Endothelial cell of umbilical vein (primary cell): Measurements from ENCODE around the gene ENAH. TPM values are rescaled to one million over a fixed set of nuclear protein-coding genes. Genes with fewer than 3 reads are reported as not detected.

ENCODE experiments used
- BruUV-seq: library from RNA; stranded (reverse); fragments of 400-500 nt; replicated peaks from 2 replicates; lab custom pipeline; 2021; lab: Mats Ljungman, UMichigan
- CTCF ChIA-PET: fragments of 300-600, 350-600 bp; sonication (Branson Sonifier 250); formaldehyde crosslinking; loops from one replicate; lab custom pipeline; 2021; ENCODE audit warnings: antibody characterized with exemption, inconsistent platforms; lab: Charles Lee
- POLR2A ChIA-PET: fragments of 300-600, 350-600 bp; sonication (Branson Sonifier 250); formaldehyde crosslinking; loops from one replicate; lab custom pipeline; 2021; ENCODE audit warnings: antibody characterized with exemption, inconsistent platforms; lab: Charles Lee
- DNase-seq: peaks from one replicate; pipeline ENCODE4 v3.0.0-alpha.2; 2011; ENCODE audit warnings: low read depth, low spot score
- FAIRE-seq: peaks from 2 replicates; lab custom pipeline; 2011; peaks lifted over from hg19 to GRCh38; lab: Jason Lieb, UNC
- H2AFZ ChIP-seq: 2 replicates; pipeline ENCODE4 v1.6.0; 2012; ENCODE audit warnings: low read depth, low read length, control low read depth, inconsistent platforms
- H3K27ac ChIP-seq: 2 replicates; pipeline ENCODE4 v1.5.1; 2011; ENCODE audit warnings: low read depth, mild to moderate bottlenecking, control low read depth, low read length, moderate library complexity; ENCODE audit not compliant: insufficient read depth
- H3K27me3 ChIP-seq, 2 experiments: 2 replicates each; pipeline versions ENCODE4 v1.6.0 to v1.6.1; 2011; ENCODE audit warnings: low read length in 2 of 2, mixed read lengths in 1 of 2; ENCODE audit not compliant: control insufficient read depth in 2 of 2, insufficient read depth in 2 of 2
- H3K36me3 ChIP-seq, 2 experiments: 2 replicates in 1 of 2; 3 replicates in 1 of 2; pipeline ENCODE4 v1.5.1; 2011; ENCODE audit warnings: low read length in 2 of 2, mild to moderate bottlenecking in 1 of 2, moderate library complexity in 1 of 2; ENCODE audit not compliant: control insufficient read depth in 2 of 2, insufficient read depth in 2 of 2; ENCODE audit errors: extremely low read depth in 1 of 2
- H3K4me1 ChIP-seq: 3 replicates; pipeline ENCODE4 v1.5.1; 2011; ENCODE audit warnings: mild to moderate bottlenecking, low read length; ENCODE audit not compliant: control insufficient read depth, insufficient read depth; ENCODE audit errors: extremely low read depth
- H3K4me2 ChIP-seq: 2 replicates; pipeline ENCODE4 v1.6.1; 2011; ENCODE audit warnings: low read length, control low read depth, mixed read lengths; ENCODE audit not compliant: insufficient read depth
- H3K4me3 ChIP-seq, 3 experiments: fragments of 200-600 bp in 1 of 3; sonication (generic), shearing (Covaris generic) in 1 of 3; replicated peaks in 1 of 3; 2 replicates each; pipeline ENCODE4 v1.5.1; 2011 to 2016; ENCODE audit warnings: control low read depth in 3 of 3, low read length in 3 of 3, mild to moderate bottlenecking in 2 of 3, inconsistent platforms in 1 of 3, low read depth in 1 of 3, moderate library complexity in 1 of 3; ENCODE audit not compliant: insufficient read depth in 1 of 3
- H3K79me2 ChIP-seq: 2 replicates; pipeline ENCODE4 v1.6.0; 2012; ENCODE audit warnings: low read length, inconsistent platforms; ENCODE audit not compliant: control insufficient read depth, insufficient read depth
- H3K9ac ChIP-seq: replicated peaks from 2 replicates; pipeline ENCODE3; 2011; ENCODE audit warnings: low read length, control low read depth; ENCODE audit not compliant: insufficient read depth; ENCODE audit errors: extremely low read depth
- H3K9me1 ChIP-seq: replicated peaks from 3 replicates; pipeline ENCODE4 v1.6.0; 2011; ENCODE audit warnings: mild to moderate bottlenecking, low read length; ENCODE audit not compliant: control insufficient read depth, insufficient read depth; ENCODE audit errors: extremely low read depth
- H3K9me3 ChIP-seq: replicated peaks from 2 replicates; pipeline ENCODE4 v1.5.1; 2012; ENCODE audit warnings: low read length, inconsistent platforms; ENCODE audit not compliant: control insufficient read depth, insufficient read depth
- H4K20me1 ChIP-seq: replicated peaks from 2 replicates; pipeline ENCODE3; 2011; ENCODE audit warnings: mild to moderate bottlenecking, low read length; ENCODE audit not compliant: control insufficient read depth, insufficient read depth; ENCODE audit errors: extremely low read depth
- CTCF ChIP-seq, 2 donors: IDR thresholded peaks; 1 replicate in 1 of 2; 2 replicates in 1 of 2; pipeline ENCODE4 v1.5.1; 2011; ENCODE audit warnings: low read length in 2 of 2, mild to moderate bottlenecking in 2 of 2, moderate library complexity in 2 of 2, control low read depth in 1 of 2, inconsistent platforms in 1 of 2, low read depth in 1 of 2; ENCODE audit not compliant: insufficient read depth in 1 of 2; ENCODE audit errors: extremely low read depth in 1 of 2
- EZH2 ChIP-seq: IDR thresholded peaks from 2 replicates; pipeline ENCODE4 v1.6.1; 2012; ENCODE audit warnings: borderline replicate concordance, low read depth, mild to moderate bottlenecking, moderate library complexity, low read length, inconsistent platforms; ENCODE audit not compliant: severe bottlenecking
- FOS ChIP-seq: IDR thresholded peaks from 2 replicates; pipeline ENCODE4 v1.6.1; 2011; ENCODE audit warnings: mild to moderate bottlenecking, low read length, moderate library complexity, borderline replicate concordance; ENCODE audit not compliant: insufficient read depth
- GATA2 ChIP-seq: IDR thresholded peaks from 2 replicates; pipeline ENCODE4 v1.7.0; 2011; ENCODE audit warnings: low read depth, mild to moderate bottlenecking, moderate library complexity, mixed read lengths, low read length; ENCODE audit not compliant: insufficient read length, insufficient read depth
- JUN ChIP-seq: IDR thresholded peaks from 2 replicates; pipeline ENCODE4 v1.6.1; 2011; ENCODE audit warnings: borderline replicate concordance, low read depth; ENCODE audit not compliant: insufficient read length, insufficient read depth
- MAX ChIP-seq: IDR thresholded peaks from 2 replicates; pipeline ENCODE4 v1.6.1; 2011; ENCODE audit not compliant: insufficient read depth, insufficient read length
- MYC ChIP-seq: IDR thresholded peaks from one replicate; pipeline ENCODE4 v1.6.1; 2011; ENCODE audit warnings: mild to moderate bottlenecking, low read depth, low read length
- POLR2A ChIP-seq: IDR thresholded peaks from 2 replicates; pipeline ENCODE4 v1.6.1; 2012; ENCODE audit warnings: low read depth, mild to moderate bottlenecking, control low read depth, low read length
- POLR2AphosphoS5 ChIP-seq: IDR thresholded peaks from 2 replicates; pipeline ENCODE4 v1.6.1; 2012; ENCODE audit warnings: low read depth, mild to moderate bottlenecking, control low read depth, low read length, moderate library complexity; ENCODE audit not compliant: insufficient read depth
- dilution Hi-C: fragments of 300-500 bp; cut with MboI; formaldehyde crosslinking; loops from one replicate; pipeline ENCODE4 v1.15.0; 2019; ENCODE audit warnings: low sequenced_read_pairs; ENCODE audit not compliant: extremely low pct_ligation_motif_present
- intact Hi-C: fragments of 100-400 bp; cut with micrococcal nuclease; formaldehyde crosslinking; loops from one replicate; pipeline ENCODE4 v1.10.0; 2022
- polyA plus RNA-seq, 4 experiments: library from polyadenylated mRNA; depleted of rRNA in 3 of 4; stranded (reverse) in 3 of 4; unstranded in 1 of 4; fragments of >200 nt; gene quantifications; 2 replicates each; pipeline versions ENCODE4 v1.2.1 to v1.2.3, GENCODE V29; 2011 to 2012; ENCODE audit warnings: missing spikeins in 1 of 4
- total RNA-seq: library from RNA; stranded (reverse); gene quantifications from 2 replicates; pipeline ENCODE4 v1.2.3, GENCODE V29; 2021

The ENAH gene
- total and polyA plus RNA-seq, 2 donors (not counting 3 experiments of a cell fraction or from before 2014, with no cell fraction given): 19.9 to 95.6 TPM

- Histone ChIP-seq H3K9me3 (no peaks in the 10 kb centered on the region), H3K9ac (no peak overlapping the region), H3K27ac (no peak overlapping the region), H4K20me1 (peaks cover 2% of the 10 kb centered on the region), H2AFZ (no peak overlapping the region), H3K4me1 (no peaks in the 10 kb centered on the region), H3K27me3 (no peaks in the 10 kb centered on the region), H3K79me2 (peaks cover 62% of the 10 kb centered on the region), H3K4me3 (no peak overlapping the region), H3K36me3 (no peaks in the 10 kb centered on the region), H3K9me1 (no peaks in the 10 kb centered on the region), H3K4me2 (no peak overlapping the region)
- TF ChIP-seq EZH2: no peak
- no peak for TF ChIP-seq POLR2A
- no peak for TF ChIP-seq MYC
- no peak for TF ChIP-seq POLR2AphosphoS5
- TF ChIP-seq JUN: no peak
- no peak for TF ChIP-seq CTCF (IDR thresholded peaks at IDR 0.05; ENCODE audit: extremely low read depth in 1 of 2, insufficient read depth in 1 of 2, low read depth in 1 of 2, low read length in 2 of 2)
- TF ChIP-seq FOS: no peak
- TF ChIP-seq GATA2: no peak
- TF ChIP-seq MAX: no peak
- ChIA-PET POLR2A (no interaction called here), CTCF (interaction anchor here (0.9 to 1.1 kb wide), 3 partner anchors 11 to 133 kb away, joined by 3 read pairs; no protein-coding TSS in a partner anchor)
- dilution Hi-C loops: no loop called here
- DNase-seq (no peak), FAIRE-seq (no peak)
- intact Hi-C loops: no loop called here
- no TSS peak for BruUV-seq
Measured at GRCh38 chr1:225638853-225639252, 14.1 kb downstream of the ENAH start.
